ENCODE data around the gene CTDSPL. TPM values are rescaled to one million over a fixed set of nuclear protein-coding genes. Genes with fewer than 3 reads are reported as not detected.
"Not testable (repeated sequence)": the region's sequence is repeated elsewhere in the genome, so short reads cannot be mapped to it uniquely, and the experiment has no call there.

The CTDSPL gene
- total RNA-seq, 1 donor from 2014 or later, result 43.0 TPM

DNA sequence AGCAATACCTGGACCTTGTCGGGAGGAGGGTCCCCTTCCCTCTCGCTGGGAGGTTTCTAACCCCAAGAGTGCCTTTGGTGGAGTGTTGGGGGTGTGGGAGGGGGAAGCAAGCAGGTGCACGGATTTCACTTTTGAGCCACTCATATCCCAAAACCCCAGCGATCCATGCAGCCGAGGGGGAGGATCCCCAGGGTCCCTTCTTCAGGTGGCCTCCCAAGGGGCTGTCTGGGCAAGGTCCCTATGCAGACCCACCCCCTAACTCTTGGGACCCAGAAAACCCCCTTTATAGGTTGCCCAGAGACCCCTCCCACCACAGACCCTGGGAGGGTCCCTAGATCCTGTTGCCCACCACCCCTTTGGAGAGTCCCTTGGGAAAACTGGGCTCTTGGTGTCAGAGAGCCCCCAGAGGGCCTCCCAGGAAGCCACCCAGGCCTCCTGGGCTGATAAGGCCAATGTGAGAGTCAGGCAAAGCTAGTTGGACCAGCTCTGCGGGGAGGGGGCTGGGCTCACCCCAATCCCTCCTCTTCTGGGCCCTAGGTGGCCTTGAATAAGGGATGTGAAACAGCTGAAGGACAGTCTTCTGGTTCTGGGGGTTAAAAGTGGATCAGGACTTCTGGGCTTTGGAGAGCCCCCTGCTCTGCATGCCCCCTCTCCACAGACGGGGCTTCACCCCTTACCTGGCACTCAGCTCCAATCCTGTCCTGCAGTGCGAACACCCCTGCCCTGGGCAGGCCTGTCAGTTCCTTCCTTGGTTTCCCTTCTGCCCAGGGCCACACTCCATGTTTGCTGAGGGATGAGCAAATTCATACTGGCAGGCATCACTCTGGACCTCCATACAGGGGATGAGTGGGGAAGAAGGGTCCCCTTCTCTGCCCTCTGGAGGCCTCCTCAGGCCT lies 168.7 kb downstream of the CTDSPL start:
- Histone ChIP-seq H3F3A (ENCODE audit: low read depth) (peaks cover 7% of the 10 kb centered on the region), H4K20me1 (ENCODE audit: low read depth) (peaks cover 32% of the 10 kb centered on the region), H2AFZ (replicated peaks) (peak overlapping the region; percentile 96), H3K9ac (peak overlapping the region; percentile 83), H3K36me3 (no peaks in the 10 kb centered on the region), H3K4me2 (peak overlapping the region; percentile 80), H3K9me3 (ENCODE audit: low read depth) (no peaks in the 10 kb centered on the region), H3K4me3 (peak overlapping the region; percentile 83), H3K4me1 (peaks cover 4% of the 10 kb centered on the region), H3K79me2 (ENCODE audit: low read depth) (no peaks in the 10 kb centered on the region), H3K27ac (no peak overlapping the region), H3K27me3 (peaks cover 80% of the 10 kb centered on the region)
- H3K27me3 Mint-ChIP-seq (ENCODE audit: insufficient read depth, low read depth), result peaks cover 24% of the 10 kb centered on the region
- no peaks in the 10 kb centered on the region for H3K9me3 Mint-ChIP-seq
- no peak for DNase-seq (ENCODE audit: low spot score)
- peak overlapping the region; percentile 76 for H3K4me3 Mint-ChIP-seq
- TF ChIP-seq EZH2phosphoT487 (IDR thresholded peaks at IDR 0.05) (no peak), CTCF (IDR thresholded peaks at IDR 0.05) (no peak), EZH2 (IDR thresholded peaks at IDR 0.05) (no peak)
- H3K4me1 Mint-ChIP-seq, result peaks cover 17% of the 10 kb centered on the region
- no peak overlapping the region for H3K27ac Mint-ChIP-seq
- no peaks in the 10 kb centered on the region for H3K36me3 Mint-ChIP-seq

DNA sequence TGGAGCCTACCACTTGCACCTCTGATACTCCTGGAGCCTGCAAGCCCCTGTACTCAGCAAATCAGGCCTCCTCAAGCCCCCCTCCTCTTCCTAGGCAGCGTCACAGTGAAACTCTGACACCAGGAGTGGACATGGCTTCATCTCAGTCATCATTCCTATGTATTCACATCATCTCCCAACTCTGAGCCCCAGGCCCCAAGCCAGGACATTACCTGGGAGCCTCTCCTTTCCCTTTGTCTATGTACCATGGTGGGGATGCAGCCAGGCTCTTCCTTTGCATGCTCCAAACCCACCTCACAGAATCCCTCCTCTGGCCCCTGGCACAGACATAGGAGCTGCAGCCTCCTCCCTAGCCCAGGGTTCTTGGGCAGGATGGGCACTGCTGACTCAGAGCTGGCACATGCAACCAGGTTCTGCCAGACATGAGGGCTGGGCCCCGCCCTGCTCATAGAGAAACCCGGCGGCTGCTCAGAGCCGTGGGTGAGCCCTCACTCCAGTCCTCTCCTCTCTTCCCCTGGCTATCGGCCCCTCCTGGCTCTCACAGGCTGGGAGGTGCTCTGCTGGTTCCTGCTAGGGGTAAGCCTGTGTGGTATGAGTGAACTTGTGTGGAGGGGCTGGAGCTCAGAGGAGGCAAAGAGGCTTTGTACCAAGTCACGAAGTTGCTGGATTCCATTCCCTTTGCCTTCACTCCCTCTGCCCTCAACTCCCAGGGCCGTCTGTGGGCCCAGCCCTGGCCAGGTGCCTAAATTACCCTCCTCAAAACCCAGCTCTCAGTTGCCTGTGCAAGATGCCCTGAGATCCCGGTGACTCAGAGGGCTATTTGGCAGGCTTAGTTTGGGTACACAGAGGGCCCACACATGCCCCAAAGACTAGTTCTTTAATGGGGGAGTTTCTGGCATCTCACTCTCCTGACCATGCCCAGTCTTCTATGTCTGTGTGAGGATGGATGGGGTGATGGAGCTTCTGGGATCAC lies 169.6 kb downstream of the CTDSPL start:
- Histone ChIP-seq H3K27ac (no peak overlapping the region), H3K79me2 (ENCODE audit: low read depth) (no peaks in the 10 kb centered on the region), H2AFZ (replicated peaks) (no peak overlapping the region), H4K20me1 (ENCODE audit: low read depth) (peaks cover 23% of the 10 kb centered on the region), H3K36me3 (no peaks in the 10 kb centered on the region), H3K4me3 (no peak overlapping the region), H3K27me3 (peaks cover 71% of the 10 kb centered on the region), H3F3A (ENCODE audit: low read depth) (peaks cover 7% of the 10 kb centered on the region), H3K9ac (no peak overlapping the region), H3K4me2 (no peak overlapping the region), H3K4me1 (peaks cover 4% of the 10 kb centered on the region), H3K9me3 (ENCODE audit: low read depth) (no peaks in the 10 kb centered on the region)
- no peaks in the 10 kb centered on the region for H3K36me3 Mint-ChIP-seq
- H3K4me1 Mint-ChIP-seq, result peaks cover 11% of the 10 kb centered on the region
- DNase-seq (ENCODE audit: low spot score), result no peak
- peak overlapping the region; percentile 89 for H3K27ac Mint-ChIP-seq
- H3K4me3 Mint-ChIP-seq, result peak overlapping the region; percentile 76
- peaks cover 24% of the 10 kb centered on the region for H3K27me3 Mint-ChIP-seq (ENCODE audit: insufficient read depth, low read depth)
- H3K9me3 Mint-ChIP-seq, result no peaks in the 10 kb centered on the region
- TF ChIP-seq EZH2phosphoT487 (IDR thresholded peaks at IDR 0.05), result no peak
- no peak for TF ChIP-seq EZH2 (IDR thresholded peaks at IDR 0.05)
- no peak for TF ChIP-seq CTCF (IDR thresholded peaks at IDR 0.05)

GRCh38 chr3:38032328-38032865 lies 170.7 kb downstream of the CTDSPL start:
- no peak overlapping the region for H3K4me3 ChIP-seq

DNA sequence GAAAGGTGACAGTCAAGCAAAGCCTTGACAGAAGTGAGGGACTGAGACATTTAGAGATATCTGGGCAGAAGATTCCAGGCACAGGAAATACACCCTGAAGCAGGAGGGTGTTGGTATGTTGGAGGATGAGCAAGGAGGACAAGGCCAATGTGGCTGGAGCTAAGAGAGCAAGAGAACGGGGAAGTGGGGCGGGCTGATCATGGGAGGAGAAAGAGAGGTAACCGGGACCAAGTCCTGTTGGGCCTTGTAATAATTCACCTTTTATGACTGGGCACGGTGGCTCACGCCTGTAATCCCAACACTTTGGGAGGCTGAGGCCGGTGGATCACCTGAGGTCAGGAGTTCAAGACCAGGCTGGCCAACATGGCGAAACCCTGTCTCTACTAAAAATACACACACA lies 171.9 kb downstream of the CTDSPL start:
- H3K9ac ChIP-seq; H3K4me2 ChIP-seq; H3K9me3 ChIP-seq (ENCODE audit: low read depth); H3K4me1 ChIP-seq; H3K27ac Mint-ChIP-seq; H3K36me3 Mint-ChIP-seq; H3K4me3 ChIP-seq; H3K4me1 Mint-ChIP-seq; H3K36me3 ChIP-seq; DNase-seq (ENCODE audit: low spot score); H3K27ac ChIP-seq; H3F3A ChIP-seq (ENCODE audit: low read depth); H4K20me1 ChIP-seq (ENCODE audit: low read depth); H3K79me2 ChIP-seq (ENCODE audit: low read depth); H3K9me3 Mint-ChIP-seq; H2AFZ ChIP-seq (replicated peaks); H3K4me3 Mint-ChIP-seq: not testable (repeated sequence)
- H3K27me3 Mint-ChIP-seq (ENCODE audit: insufficient read depth, low read depth), result peaks cover 19% of the 10 kb centered on the region
- H3K27me3 ChIP-seq, result peaks cover 57% of the 10 kb centered on the region

More at GRCh38 chr3:38032328-38032865, 170.7 kb downstream of the CTDSPL start:
- no peak overlapping the region for H3K27ac Mint-ChIP-seq
- no peaks in the 10 kb centered on the region for H3K9me3 Mint-ChIP-seq
- H3K4me3 Mint-ChIP-seq, result no peak overlapping the region
- no peaks in the 10 kb centered on the region for H3K9me3 ChIP-seq (ENCODE audit: low read depth)
- no peak overlapping the region for H3K27ac ChIP-seq
- H3K36me3 ChIP-seq, result no peaks in the 10 kb centered on the region
- peaks cover 24% of the 10 kb centered on the region for H3K27me3 Mint-ChIP-seq (ENCODE audit: insufficient read depth, low read depth)
- H2AFZ ChIP-seq (replicated peaks), result no peak overlapping the region
- no peaks in the 10 kb centered on the region for H3K79me2 ChIP-seq (ENCODE audit: low read depth)
- no peak for TF ChIP-seq EZH2 (IDR thresholded peaks at IDR 0.05)
- TF ChIP-seq CTCF (IDR thresholded peaks at IDR 0.05), result no peak
- no peak for TF ChIP-seq EZH2phosphoT487 (IDR thresholded peaks at IDR 0.05)
- peaks cover 4% of the 10 kb centered on the region for H3K4me1 ChIP-seq
- peaks cover 7% of the 10 kb centered on the region for H3F3A ChIP-seq (ENCODE audit: low read depth)
- no peak overlapping the region for H3K4me2 ChIP-seq
- peaks cover 12% of the 10 kb centered on the region for H4K20me1 ChIP-seq (ENCODE audit: low read depth)
- H3K9ac ChIP-seq, result no peak overlapping the region
- no peaks in the 10 kb centered on the region for H3K36me3 Mint-ChIP-seq
- H3K4me1 Mint-ChIP-seq, result peaks cover 14% of the 10 kb centered on the region
- peaks cover 60% of the 10 kb centered on the region for H3K27me3 ChIP-seq
- DNase-seq (ENCODE audit: low spot score), result no peak

All from neural progenitor cell (in vitro differentiated cells).